Activated CD4-positive, alpha-beta T cell treated with anti-CD3 and anti-CD28 coated beads, Interleukin-10, Interleukin-2, amounts not matched to agents 100 ng/mL and 50 ng/mL, durations not matched to agents 16 hours and 8 hours (primary cell): ENCODE measurements around the gene AMOTL1.

Experiments used
- DNase-seq: peaks from one replicate; pipeline ENCODE4 v3.0.0-alpha.2; 2020

Gene AMOTL1

DNA sequence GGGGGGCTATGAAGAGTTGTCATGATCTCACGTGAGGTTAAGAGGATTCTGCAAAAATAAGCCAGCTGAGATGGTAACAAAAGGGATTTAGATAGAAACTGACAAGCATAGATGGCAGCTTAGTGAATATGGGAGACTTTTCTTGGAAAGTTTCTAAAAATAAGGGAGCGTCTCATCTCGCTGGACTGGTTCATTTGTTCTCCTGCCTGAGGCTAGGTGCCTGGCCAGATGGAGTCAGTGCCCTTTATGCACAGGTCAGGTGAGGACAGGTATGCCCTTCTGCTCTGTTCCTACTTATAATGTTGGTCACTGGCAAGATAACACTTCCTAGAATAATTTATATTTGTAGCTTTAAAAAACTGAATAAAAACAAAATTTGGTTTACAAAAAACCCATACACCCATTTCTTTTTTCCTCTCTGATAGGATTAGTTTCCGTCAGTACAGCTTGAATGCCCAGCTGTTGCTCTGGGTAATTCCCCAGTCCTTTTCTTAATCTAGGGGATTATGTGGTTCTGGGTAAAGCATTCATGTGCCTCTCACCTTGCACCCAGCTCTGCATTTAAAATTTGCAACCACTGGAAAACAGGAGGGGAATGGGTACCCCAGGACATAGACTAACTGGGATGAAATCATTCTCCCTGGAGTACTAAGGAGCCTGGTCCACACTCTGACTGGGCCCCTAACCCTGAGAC, 90.0 kb downstream of the AMOTL1 start:
- no peak for DNase-seq

DNA sequence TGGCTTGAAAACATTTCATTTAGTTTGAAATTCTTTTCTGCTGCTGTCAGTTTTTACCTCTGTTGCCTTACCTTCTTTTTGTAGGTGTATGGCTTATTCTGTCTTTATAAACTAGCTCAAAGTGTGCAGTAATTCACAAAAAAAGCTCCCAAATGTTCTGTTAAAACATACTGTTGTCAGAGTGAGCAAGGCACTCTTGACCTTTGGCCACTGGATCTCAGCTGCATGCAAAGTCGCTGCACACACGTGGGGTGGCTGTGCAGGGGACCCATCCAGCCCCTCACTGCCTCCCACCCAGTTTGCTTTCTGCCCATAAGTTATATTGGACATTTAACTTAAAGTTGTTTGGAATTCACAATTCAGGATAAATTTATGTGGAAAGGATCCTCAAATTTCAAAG, 92.2 kb downstream of the AMOTL1 start:
- no peak for DNase-seq

DNA sequence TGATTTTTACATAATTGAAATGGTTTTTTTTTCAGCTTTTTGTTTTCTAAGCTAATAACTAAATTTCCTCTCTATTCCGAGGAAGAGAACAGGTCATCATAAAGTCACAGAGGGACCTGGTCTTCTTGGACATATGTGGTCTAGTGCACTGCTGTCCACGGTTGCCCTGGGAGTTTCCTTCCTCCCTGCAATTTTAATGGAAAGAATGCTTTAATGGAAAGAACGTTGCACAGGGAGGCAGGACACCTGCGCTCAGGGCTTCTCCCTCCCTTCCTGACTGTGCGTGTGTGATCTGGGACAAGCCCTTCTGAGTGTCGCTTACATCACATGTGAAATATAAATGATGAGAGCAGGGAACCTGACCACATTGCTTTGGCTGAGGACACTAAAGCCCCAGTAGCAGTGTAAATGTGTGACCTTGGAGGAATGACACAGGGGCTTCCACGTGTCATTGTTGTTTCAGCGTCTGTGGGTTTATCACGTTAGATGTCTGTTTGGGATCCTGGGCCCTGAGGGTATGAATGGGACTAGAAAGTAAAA, 93.2 kb downstream of the AMOTL1 start:
- no peak for DNase-seq

DNA sequence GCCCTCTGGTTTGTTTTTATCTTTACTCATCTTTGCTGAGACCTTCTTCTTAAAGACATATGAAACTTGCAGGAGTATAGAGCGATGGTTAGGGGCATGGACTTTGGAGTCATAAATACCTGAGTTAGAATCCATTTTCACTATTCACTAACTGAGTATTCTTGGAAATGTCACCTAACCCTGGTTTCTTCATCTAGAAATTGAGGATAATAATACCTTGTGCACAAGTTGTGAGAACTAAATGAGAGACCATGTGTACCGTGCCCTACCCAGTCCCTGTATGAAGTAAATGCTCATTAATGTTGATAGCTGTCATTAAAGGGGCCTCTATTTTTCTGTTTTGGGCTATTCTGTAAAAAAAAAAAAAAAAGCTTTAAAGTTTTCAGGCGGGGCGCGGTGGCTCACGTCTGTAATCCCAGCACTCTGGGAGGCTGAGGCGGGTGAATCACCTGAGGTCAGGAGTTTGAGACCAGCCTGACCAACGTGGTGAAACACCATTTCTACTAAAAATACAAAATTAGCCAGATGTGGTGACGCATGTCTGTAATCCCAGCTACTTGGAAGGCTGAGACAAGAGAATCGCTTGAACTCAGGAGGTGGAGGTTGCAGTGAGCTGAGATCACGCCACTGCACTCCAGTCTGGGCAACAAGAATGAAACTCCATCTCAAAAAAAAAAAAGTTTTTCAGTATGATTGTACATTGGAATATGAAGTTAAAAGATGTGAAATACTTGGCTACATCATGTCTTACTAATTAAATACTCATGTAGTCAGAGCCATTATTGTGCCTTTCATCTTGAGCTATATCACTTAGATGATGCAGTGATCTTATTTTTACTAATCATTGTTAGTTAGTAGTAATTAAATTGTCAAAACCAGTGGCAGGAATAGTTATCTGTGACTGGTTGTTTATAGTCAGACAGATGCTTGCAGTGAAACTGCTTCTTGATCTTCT, 95.0 kb downstream of the AMOTL1 start:
- peak; percentile 29 for DNase-seq

DNA sequence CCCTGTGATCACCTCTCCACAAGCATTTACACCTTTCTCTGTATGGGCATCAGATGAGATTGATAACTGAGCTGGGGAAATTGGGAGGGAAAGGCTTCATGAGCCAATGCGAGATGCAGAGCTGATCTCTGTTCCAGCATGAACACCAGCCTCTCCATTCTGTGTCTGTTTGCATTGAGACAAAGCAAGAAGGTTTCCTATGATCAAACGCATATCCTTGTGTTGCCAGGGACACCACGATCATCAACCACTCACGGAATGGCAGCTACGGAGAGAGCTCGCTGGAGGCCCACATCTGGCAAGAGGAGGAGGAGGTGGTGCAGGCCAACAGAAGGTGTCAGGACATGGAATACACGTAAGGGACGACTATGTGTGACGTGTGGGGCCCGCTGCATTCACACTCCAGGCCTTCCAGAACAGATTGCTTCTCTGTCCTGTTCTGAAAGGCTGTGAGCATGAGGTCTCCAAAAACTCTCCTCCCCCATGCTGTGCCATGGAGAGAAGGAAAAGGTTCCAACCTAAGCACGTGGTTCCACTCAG, 96.4 kb downstream of the AMOTL1 start:
- no peak for DNase-seq

DNA sequence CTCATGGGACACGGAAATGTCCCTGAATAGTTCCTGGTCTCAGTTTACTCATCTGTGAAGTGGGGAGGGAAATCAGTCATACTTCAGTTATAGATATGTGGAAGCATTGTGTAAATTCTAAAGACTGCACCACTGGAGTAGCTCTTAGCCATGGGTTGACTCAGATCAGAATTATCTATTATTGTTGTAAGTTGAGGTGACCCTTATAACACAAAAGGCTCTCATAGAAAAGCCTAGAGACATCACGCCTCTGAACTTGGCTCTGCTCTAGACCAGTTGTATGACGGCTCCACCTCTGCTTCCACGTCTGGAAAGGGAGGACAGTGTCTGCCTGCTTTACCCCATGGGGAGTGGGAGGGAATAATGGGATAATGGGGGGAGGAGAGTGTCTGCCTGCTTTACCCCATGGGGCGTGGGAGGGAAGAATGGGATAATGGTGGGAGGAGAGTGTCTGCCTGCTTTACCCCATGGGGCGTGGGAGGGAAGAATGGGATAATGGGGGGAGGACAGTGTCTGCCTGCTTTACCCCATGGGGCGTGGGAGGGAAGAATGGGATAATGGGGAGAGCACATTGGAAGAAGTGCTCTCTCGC, 98.2 kb downstream of the AMOTL1 start:
- DNase-seq = peak; percentile 45

DNA sequence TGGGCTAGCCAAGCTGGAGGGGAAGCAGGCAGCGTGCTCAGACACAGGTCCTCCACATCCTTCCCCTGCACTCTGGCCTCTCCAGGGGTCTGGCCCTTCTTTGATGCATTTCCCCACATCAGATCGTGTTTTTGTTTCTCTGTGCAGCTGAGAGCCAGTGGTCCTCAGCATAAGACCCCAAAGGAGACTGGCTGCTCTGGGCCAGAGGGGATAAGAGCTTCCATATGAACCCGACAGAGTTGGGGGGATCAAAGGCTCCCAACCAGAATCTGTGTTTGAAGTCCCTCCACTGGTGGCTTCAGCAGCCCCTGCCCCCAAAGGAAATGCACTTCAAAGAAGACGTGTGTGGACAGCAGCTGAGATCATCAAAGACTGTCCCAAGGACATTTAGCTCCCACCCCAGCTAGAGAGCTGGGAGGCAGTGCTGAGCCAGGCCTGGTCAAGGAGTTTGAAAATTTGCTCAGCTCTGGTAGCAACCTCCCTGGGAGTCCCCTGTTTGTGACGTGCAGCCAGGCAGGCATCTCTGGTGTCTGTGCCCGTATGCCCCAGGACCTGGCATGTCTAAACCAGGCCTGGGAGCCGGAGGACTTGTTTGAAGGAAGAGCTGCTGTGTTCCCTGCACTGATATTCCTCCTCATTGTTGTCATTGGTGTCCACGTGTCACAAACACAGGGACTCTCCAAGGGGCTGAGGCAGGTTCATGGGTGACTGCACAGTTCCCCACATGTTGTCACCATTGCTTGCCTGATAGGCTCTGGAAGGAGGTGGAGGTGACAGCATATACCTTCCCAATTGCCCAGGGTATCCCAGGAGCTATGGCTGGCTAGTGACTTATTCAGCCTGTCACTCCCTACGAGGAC, 99.0 kb downstream of the AMOTL1 start:
- DNase-seq = no peak

DNA sequence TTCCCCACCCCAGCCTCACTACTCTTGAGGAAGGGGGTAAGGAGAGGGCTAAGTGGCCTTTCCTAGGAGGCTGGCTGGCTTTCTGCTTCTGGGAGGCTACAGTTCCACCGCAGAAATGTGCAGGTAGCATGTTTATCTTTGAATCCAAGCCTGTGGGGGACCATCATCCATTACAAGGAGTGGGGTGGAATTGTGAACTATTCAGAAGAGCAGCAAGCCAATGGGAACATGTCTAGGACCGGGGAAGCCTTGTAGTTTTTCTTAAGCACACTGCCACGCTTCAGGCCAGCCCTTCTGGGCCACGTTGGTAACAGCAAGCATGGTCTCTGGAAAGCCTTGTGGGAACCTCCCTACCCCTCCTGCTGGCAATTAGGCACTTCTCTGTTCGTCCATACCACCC, 100.3 kb downstream of the AMOTL1 start:
- DNase-seq = no peak

DNA sequence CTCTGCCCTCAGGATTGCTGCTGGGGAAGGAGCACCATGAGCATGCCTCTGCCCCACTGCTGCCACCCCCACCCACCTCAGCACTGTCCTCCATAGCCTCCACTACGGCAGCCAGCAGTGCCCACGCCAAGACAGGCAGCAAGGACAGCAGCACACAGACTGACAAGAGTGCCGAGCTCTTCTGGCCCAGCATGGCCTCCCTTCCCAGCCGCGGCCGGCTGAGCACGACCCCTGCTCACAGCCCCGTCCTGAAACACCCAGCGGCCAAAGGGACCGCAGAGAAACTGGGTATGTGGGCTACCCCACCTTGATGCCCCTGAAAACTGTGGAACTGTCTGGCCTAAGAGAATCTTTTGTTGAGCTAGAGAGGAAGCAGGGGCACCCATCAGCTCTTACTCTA, 101.0 kb downstream of the AMOTL1 start:
- no peak for DNase-seq

DNA sequence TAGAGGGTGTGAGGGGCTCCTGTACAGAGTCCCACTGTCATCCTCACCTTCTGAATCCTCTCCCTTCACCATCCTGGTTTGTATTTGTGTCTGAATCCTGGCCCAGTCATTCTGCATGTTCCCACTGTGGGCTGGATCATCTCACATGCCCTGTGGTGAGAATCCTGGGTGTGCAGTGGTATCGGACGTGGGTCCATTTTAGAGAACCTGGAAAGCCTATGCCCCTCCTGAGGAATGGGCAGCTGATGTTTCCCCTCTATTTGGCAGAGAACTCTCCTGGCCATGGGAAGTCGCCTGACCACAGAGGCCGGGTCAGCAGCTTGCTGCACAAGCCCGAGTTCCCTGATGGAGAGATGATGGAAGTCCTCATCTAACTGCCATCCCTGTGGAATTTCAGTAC, 102.3 kb downstream of the AMOTL1 start:
- DNase-seq = no peak

DNA sequence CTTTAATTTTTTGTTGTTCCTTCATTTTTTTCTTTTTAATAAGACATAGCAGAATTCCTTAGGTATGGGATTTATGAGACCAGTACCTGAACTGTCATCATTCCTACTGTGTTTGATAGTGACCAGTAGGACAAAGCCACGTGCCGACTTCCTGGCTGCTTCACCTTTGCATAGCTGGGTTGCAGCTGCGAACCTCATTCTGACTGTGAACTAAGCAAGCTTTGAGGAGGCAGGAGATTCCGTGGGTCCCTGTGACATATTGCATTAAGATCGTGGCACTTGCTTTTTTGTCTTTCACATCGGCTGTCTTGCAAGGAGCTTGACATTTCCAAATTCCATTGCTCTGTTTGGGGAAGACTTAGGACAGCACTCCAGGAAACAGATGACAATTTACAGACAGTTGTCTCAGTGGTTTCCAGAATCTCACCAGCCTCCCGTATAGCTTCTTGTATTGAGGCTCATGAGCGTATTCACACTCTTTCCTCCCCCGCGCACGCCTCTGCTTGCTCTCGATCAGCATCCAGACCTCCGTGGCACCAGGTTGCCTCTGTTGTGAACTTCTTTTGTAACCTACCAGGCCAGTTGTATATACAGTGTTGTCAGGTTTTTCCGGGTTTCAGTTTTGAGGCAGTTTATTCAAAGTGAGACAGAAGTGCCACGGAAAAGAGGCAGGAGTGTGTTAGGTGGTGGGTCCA, 103.5 kb downstream of the AMOTL1 start:
- no peak for DNase-seq

DNA sequence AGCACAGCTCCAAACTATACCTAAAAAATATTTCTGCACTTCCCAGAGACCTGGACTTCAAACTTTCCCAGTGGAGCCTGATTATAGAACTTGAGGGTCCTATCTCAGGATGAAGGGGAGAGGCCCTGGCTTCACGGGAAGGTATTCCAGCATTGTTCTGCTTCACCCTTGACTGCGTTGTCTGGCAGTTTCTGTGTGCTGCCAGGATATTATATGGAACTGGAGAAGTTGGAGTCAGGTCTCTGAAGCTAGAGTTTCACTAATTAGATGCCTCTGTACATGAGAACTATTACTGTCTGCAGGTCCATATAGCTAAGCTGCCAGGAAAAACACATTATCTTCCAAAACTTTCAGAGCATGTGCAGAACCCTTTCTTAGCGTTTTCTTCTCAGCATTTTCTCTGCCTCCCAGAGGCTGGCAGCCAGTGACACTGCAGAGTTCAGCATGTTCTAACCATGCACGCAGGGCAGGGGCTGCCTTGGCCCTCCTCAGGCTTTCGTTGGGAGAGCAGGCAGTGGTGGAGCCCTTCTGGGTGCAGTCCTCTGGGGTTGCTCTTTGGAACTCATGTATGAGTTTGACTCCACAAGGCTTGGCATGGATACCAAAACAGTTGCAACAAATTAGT, 105.9 kb downstream of the AMOTL1 start:
- no peak for DNase-seq

DNA sequence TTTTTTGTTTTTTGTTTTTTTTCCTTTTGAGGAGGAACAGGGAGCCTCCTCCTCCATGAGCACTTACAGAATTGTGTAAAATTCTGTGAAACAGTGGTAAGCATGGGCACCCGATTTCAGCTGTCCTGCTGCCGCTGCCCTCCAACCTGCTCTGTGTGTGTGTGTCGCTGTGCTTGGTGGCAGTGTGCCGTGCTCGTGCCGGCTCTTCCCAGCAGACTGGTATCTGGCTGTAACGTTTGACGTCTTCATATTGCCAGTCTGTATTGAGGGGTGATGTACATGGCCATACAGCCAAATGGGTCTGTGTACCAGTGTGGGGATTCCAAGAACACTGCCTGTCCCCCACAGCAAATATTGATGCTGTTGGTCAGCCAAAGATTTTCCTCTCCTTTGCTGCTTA, 108.1 kb downstream of the AMOTL1 start:
- no peak for DNase-seq

DNA sequence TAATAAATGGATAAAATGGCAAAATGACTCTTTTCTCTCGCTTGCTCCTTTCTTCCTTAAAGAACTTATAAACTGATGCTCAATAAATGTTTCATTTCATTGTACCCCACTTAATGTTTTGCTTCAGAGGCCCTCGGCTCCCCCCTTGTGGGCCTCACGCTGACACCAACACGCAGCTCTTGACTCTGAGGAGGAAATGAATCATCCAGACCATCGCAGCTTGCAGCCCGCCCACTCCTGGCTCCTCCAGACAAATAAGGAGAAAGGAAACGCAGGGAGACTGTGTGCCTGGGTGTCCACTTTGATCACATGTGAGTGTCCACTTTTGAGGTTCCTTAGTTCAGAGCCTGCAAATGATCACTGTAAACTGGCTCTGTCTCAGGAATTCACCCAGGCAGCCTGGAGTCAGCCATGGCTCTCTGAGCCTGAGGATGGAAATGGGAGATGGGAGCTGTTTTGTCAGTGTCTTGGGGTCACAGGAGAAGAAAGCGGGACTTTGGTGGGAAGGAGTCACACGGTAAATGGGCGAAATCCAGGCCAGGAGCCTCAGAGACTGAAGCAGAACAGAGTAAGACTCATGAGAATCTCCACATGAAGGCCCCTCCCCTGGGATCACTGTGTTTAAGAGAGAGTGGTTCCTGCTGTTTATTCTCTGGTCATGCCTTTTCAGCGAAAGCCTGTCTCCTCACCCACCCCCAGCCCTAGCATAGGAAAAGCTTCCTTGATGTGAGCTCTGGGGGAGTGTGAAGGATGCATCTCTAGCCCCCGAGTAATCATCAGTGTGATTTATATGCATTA, 108.7 kb downstream of the AMOTL1 start:
- DNase-seq = peak; percentile 81

DNA sequence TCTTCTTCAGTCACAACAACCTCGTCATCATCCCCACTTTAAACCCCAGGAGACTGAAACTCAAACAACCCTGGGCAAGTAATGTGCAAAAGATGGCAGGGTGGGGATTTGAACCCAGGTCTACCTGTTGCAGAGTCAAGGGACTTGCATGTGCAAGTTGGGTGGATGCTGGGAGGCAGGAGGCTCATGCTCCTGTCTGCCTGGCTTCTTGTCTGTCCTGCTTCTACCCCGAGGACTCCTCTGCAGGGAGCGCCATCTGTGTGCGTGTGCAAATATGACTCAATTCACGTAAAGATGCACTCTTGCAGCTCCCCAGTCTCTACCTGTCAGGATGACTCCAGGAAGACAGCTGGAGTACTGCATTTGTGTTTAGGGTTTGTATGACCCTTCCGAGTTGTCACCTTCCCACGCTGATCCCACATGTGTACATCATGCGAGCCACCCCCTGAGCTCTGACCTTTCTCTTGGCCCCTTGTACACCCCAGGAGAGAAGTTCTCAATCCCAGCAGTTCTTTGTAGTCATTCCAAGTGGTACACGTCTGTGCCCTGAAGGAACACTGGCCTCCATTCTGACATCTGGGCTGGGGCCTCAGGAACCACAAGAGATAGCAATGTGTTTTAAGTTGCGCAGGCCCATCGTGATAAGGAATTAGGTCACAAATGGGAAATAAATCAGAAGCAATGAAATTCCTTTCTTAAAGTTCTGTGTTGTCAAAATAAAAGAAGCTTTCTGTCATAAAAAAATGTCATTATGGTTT, 109.5 kb downstream of the AMOTL1 start:
- DNase-seq = no peak

DNA sequence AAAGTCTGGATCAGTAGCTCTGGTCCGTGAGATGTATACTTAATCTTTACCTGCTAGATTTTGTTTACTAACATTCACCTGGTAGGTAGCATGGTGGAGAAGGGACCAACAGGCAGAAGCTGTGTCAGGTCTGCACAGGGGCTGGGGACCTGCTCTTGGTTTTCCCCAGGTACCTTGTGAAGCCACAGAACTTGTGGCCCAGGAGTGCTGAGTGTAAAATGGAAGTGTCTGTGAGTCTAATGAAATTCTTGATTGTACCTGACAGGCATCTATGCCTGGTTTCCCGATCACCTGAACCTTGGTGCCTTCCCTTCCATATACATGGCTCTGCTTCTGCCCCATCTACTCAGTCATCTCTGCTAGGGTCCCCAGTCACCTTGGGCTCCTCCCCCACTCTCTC, 110.8 kb downstream of the AMOTL1 start:
- no peak for DNase-seq

DNA sequence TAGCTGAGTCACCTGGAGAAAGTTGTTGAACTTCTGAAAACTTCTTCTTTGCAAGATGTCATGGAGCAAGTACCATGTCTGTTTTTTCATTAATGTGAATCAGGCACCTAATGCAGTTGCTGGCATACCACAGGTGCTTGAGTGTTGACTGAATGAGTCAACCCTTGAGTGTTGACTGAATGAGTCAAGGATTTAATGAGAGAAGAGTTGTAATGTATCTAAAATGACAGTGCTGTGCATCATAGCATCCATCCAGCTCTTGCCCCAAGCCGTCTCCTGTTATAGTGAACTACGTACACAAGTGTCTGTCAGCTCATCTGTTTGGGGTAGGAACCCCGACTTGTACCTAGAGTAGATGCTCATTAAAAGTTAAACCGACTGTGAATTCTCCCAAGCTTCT, 112.1 kb downstream of the AMOTL1 start:
- peak; percentile 22 for DNase-seq

DNA sequence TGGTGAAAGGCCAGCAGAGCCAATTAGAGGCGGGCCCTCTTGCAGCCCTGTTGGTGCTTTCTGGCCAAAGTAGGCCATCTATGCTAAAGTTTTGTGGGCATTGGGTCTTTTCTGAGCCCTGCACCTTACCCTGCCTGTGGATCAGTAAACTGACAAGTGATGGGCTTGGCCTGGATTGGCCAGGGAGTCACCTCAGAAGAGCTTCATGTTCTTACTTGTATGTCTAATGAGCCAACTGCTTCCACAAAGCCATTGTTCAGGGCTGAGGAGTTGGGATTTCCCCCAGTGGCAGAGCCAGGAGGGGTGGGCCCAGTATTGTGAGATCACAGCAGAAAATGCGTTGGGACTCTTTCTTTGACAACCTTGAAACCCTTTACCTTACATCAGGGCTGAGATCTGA, 114.8 kb downstream of the AMOTL1 start:
- DNase-seq = no peak

DNA sequence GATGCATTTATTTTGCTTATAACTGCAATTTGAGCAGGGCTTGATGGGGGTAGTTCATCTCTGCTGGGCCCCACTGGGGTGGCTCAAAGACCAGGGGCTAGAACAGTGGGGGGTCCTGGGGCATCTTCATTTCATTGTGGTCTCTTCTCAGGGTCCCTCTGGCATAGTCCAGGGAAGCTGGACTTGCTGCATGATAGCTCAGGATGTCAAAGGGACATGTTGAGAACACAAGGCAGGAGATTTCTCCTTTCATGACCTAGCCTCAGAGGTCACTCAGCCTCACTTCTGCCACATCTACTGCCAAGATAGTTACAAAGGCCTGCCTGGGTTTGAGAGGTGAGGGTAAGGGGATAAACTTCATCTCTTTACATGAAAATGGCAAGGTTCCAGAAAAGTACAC, 115.7 kb downstream of the AMOTL1 start:
- no peak for DNase-seq

DNA sequence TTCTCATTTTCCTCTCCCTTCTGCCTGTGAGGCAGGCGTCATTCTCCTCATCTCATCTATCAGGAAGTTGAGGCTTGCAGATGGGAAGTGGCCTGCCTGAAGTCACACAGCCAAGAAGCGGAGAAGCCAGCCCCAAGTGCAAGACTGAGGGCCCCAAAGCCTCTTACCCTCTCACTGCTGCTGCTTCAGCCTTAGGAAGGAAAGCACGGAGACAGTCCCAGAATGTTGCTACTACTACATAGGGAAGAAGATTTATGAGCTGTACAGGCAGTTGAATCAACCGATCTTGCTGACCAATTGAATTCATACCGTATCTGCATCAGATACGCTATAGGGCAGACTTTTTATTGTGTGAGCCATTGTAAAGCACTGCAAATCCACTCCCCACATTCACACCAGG, 116.2 kb downstream of the AMOTL1 start:
- DNase-seq = no peak
